ENCODE data around the gene PERCC1.

The PERCC1 gene

GRCh38 chr16:1442697-1443096 lies 11.8 kb downstream of the PERCC1 start:
- H3K4me3 ChIP-seq (ENCODE audit: low read depth, low read length), result no peak overlapping the region
- TF ChIP-seq, protein P1, sequence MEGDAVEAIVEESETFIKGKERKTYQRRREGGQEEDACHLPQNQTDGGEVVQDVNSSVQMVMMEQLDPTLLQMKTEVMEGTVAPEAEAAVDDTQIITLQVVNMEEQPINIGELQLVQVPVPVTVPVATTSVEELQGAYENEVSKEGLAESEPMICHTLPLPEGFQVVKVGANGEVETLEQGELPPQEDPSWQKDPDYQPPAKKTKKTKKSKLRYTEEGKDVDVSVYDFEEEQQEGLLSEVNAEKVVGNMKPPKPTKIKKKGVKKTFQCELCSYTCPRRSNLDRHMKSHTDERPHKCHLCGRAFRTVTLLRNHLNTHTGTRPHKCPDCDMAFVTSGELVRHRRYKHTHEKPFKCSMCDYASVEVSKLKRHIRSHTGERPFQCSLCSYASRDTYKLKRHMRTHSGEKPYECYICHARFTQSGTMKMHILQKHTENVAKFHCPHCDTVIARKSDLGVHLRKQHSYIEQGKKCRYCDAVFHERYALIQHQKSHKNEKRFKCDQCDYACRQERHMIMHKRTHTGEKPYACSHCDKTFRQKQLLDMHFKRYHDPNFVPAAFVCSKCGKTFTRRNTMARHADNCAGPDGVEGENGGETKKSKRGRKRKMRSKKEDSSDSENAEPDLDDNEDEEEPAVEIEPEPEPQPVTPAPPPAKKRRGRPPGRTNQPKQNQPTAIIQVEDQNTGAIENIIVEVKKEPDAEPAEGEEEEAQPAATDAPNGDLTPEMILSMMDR (IDR thresholded peaks at IDR 0.05; ENCODE audit: low read depth, low read length), result no peak

DNA sequence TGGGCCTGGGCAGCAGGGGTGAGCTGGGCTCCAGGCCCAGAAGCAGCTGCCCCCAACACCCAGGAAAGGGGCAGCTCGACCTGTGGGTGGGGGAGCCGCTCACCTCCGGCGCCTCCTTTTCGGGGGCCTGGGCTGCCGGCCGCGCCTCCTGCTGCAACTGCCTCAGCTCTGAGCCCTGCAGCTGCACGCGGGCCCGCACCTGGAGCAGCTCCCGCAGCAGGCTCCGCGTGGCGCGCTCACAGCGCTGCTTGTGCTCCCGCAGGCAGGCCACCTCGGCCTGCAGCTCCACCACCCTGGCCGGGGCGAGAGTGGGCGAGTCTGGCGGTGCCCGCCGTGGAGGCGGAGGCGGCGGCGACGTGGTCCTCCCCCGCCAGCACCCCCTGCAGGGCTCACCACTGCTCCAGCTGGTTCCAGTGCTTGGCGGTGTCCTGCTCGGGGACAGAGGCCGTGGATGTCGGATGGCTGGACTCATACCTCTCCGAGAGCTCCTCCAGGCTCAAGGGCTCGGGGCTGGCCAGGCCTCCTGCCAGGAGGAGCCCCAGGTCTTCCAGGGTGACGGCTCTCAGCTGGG lies 12.6 kb downstream of the PERCC1 start:
- TF ChIP-seq, protein P1 (IDR thresholded peaks at IDR 0.05; ENCODE audit: low read depth, low read length), result no peak
- H3K4me3 ChIP-seq (ENCODE audit: low read depth, low read length), result no peak overlapping the region

- TF ChIP-seq, protein P1 (IDR thresholded peaks at IDR 0.05; ENCODE audit: low read depth, low read length), result no peak
- no peak within 1 kb of the TSS for H3K4me3 ChIP-seq (ENCODE audit: low read depth, low read length)
Observed at GRCh38 chr16:1443980-1444729, 13.3 kb downstream of the PERCC1 start, which contains the start of gene CCDC154. Gene CCDC154 (minus strand): TSS chr16:1444556. CDS start chr16:1444322, 234 bp downstream.

DNA sequence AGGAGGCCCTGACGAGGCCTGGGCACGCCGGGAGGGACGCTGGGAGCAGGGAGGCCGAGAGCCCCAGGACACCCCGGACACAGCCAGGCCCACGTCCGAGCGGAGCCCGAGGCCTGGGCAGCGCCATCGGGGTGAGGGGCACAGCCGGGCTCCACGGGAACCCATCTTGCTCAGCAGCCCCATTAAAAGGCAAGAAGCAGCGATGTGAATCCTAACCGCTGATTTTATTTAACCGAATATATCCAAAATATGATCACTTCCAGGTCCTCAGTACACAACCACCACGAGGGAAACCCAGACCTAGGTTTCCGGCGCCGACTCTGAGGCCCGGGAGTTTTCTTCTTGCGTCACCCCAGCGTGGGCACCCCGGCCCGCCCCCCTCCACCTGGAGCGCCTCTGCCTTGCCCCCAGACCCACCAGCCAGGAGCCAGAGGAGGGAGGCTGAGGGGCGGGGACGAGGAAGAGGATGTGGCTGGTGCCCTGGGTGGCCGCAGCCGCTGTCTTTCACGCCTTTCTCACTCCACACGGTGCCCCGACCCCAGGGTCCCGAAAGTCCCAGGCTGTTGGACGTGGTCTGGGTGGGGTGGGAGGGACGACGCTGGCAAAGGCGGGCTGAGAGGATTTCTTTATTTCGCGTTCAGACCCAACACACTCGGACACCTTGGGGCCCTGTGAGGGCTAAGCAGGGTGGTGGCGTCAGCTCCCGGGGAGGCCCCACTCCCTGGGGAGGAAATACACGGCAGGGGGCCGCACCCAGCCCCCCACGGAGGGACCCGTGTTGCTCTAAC lies 14.0 kb downstream of the PERCC1 start:
- TF ChIP-seq, protein P1 (IDR thresholded peaks at IDR 0.05; ENCODE audit: low read depth, low read length), result no peak
- no peak overlapping the region for H3K4me3 ChIP-seq (ENCODE audit: low read depth, low read length)

- TF ChIP-seq, protein P1 (IDR thresholded peaks at IDR 0.05; ENCODE audit: low read depth, low read length), result no peak
- H3K4me3 ChIP-seq (ENCODE audit: low read depth, low read length), result no peak overlapping the region
Observed at GRCh38 chr16:1445518-1446203, 14.8 kb downstream of the PERCC1 start.

- H3K4me3 ChIP-seq (ENCODE audit: low read depth, low read length), result no peak overlapping the region
- TF ChIP-seq, protein P1 (IDR thresholded peaks at IDR 0.05; ENCODE audit: low read depth, low read length), result no peak
Observed at GRCh38 chr16:1446296-1447080, 15.6 kb downstream of the PERCC1 start.

All from WI38 (cell line).